HG02970 (cell line): ENCODE measurements around the gene NEDD8.

Experiments
- ATAC-seq: cut with Tn5 transposase; IDR thresholded peaks from one replicate; pipeline ENCODE4 v1.9.1; 2021; ENCODE audit warnings: mild to moderate bottlenecking, moderate library complexity, moderate number of reproducible peaks; ENCODE audit not compliant: unreplicated experiment, low FRiP score

NEDD8 gene

DNA sequence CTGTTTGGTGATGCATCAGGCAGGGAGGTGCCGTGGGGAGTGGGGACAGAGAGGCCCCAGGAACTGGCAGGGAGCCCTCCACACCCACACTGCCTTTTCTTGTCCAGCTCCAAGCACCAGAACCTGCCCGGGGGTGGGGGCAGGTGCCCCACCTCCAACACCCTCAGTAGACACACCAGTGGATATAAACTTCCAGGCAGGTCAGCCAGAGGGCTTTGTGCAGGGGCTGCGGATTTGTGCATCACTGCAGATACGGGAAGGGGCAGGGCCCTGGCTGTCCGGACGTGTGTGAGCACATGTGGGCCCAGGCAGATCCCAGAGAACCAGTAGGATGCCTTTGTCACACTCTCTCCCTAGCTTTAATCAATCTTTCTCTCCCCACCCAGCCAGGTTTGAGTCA is 32.1 kb upstream of the NEDD8 start:
- ATAC-seq, result no peak

- no peak for ATAC-seq
Observed at GRCh38 chr14:24263848-24264247, 31.7 kb upstream of the NEDD8 start.

DNA sequence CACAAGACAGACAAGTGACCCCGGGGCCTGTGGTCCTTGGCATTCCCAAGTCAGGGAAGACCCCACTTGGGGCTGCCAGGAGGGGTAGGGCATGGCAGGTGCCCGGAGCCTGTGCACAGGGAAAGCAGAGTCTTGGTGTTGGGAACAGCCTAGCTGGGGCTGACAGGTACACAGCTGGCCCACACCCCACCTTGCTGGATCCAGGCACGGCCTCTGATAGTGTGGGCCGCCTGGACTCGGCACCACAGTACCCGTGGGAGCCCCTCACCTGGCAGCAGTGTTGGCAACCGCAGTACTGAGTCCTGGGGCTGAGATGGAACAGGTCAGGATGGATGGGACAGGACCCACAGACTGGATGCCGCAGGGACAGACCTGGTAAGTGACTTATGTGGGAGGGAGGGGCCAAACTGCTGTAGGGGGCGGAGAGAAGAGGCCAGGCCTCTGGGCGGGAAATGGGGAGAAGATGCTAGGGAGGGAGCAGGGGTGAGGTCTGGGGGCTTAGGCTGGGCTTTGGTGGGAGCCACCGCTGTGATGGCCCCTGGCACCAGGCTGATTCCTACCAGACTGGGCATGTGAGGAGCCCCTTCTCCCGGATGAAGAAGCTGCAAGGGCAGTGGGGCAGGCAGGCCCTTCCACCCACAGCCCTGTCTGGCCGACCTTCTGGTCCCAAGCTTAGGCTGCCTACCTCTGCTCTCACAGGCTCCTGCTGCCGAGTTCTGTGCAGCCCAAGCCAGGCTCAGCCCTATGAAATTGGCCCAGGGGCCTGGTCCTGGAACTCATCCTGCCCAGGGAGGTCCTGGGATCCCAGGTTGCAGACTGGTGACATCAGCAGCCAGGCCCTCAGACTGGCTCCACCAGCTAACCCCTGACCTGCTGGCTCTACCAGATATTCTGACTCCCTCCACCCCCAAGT is 30.9 kb upstream of the NEDD8 start, which contains the start of gene TGM1:
Gene TGM1 (minus strand): TSS at position 357 of the 913 bp plus-strand sequence. CDS start 825 bp downstream, outside the sequence.
- no peak for ATAC-seq

GRCh38 chr14:24261969-24262327 is 29.8 kb upstream of the NEDD8 start:
- ATAC-seq, result no peak

DNA sequence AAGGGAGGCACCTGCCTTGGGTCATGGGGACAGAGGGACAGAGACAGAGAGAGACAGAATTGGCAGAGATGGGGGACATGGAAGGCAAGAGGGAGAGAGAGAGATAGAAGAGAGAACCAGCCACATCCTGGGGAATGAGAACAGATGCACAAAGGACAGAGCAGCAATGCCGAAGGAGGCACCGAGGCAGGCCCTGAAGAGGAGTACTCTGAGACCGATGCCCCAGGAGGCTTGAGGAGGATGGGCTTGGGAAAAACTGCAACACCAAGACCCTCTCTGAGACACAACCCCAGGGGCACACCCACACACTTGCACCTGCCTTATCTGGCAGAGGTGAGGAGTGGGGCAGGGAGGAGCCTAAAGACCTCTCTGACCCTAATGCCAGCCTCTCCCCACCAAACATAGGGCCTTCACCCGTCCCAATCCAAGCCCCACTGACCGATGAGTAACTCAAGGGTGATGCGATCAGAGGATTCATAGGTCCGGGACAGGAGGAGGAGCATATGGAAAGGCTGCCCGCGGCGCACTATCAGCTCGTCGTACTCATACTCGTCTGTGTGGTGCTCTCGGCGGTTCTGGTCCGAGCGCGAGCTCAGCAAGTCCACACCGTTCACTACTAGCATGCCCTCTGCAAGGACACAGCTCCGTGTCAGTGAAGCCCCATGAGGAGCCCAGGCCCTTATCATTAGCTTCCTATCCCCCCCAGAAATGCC is 29.2 kb upstream of the NEDD8 start:
- ATAC-seq, result no peak

DNA sequence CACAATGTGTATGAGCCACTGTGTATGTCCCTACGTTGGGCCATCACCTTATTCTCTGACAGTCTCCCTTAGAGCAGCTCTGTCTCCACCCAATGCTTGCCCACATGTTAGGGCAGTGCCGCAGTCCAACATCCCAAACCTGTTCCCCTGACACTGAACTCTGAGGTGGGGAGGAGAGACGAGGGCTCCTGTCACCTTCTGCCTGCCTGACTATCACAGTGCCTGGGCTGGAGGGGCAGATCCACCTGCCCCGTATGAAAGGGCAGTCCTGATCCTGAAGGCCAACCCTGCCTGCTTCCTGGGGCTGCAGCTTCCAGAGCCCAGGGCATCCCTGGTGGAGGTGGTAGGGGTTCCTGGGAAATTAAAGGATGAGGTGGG is 28.6 kb upstream of the NEDD8 start:
- no peak for ATAC-seq

- ATAC-seq, result no peak
Observed at GRCh38 chr14:24260026-24260779, 28.0 kb upstream of the NEDD8 start.

DNA sequence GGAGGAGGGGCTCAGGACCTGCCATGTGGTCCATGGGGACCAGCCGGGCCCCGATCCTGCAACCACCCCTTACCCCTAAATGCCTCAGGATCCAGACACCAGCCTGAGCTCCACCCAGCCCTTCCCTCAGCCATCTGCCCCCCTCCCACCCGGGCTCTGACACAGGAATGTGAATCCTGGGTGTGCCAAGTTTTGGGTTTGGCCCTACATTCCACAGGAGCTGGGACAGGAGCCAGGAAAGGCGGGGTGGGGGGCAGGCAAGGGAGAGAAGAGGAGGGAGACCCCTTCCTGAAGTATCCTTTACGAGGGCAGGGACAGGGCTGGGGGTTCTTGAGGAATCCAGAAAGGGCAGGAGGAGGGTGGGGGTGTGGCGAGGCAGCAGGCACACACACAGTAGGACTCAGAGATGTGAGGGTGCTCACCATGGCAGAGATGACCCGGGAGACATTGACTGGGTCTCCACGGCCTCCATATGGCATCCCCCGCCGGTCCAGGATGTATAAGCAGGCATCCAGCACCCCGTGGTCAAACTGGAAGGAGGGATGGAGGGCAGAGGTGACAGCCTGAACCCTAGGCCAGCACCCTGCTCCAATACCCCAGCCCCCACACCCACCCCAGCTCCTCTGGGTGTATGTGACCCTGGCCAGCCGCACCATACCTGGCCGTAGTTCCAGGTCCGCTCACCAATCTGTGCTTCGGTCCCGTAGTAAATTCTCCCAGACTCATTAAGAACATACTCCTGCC is 27.3 kb upstream of the NEDD8 start:
- no peak for ATAC-seq

GRCh38 chr14:24258548-24259265 is 26.5 kb upstream of the NEDD8 start:
- no peak for ATAC-seq

- no peak for ATAC-seq
Observed at GRCh38 chr14:24258119-24258518, 26.0 kb upstream of the NEDD8 start.

DNA sequence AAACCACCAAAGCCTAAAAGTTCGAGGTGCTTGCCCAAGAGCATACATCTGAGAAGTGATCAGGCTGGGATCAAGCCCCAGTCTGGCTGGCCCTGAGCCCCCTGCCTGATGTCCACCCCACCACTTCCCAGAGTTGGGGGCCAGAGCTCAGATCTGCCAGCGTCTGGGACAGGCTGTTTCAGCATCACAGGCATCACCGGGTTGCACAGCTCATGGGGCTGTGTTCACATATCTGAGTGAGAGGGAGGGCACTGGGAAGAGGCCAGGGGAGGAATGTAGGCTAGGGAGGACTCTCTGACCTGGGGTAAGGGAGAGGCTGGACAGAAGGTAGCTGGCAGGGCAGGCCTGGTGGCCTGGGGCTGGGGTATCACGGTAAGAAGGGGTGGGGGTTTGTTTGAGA is 24.8 kb upstream of the NEDD8 start:
- ATAC-seq, result no peak

DNA sequence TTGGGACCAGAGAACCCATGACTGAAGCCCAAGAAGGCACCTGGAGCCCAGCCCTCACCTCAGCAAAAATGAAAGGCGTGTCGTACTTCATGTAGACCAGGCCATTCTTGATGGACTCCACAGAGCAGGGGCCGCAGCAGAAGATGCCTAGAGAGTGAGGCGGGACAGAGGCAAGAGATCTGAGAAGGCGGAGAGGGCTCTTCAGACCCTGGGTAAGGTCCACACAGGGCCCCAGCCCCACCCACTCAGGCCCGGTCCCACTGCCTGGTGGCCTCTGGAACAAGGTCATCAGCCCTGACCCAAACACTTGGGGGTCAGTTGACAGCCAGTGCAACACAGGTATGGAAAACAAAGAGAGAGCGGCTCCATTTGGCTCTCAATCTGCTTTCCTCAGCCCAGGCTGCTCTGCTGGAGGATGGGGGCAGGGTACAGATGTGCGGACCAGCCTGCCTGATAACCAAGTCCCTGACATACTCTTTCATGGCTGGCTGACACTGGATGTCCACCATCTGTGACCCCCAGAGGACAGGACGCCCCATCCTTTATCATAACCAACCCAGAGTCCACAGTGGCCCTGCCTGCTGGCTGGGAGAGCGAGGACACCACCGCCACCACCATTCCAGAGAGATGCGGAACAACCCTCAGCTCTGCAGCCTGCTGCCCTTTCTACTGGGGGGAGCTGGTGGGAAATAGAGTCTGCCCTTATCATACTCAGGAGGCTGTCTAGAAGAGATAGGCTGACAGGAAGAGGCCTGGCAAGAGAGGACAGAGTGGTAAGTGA is 24.0 kb upstream of the NEDD8 start:
- ATAC-seq, result no peak

DNA sequence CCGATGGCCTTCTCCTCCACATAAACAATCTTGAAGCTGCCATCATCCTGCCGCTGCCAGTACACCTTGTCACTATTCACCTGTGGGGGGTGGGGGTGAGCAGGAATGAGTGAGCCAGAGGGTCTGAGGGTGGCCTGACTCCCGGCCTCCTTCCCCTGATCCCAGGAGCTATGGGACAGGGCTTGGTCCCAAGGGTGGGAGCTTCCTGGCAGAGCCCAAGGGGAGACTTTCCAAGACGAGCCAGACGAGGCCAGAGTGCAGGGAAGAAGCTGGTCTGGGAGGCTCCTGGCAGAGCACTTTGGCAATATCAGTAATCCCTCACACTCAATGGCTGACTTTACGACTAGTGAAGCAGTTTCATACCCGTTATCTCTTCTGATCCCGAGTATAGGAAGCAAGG is 23.3 kb upstream of the NEDD8 start:
- no peak for ATAC-seq

GRCh38 chr14:24254630-24255392 is 22.6 kb upstream of the NEDD8 start:
- no peak for ATAC-seq

DNA sequence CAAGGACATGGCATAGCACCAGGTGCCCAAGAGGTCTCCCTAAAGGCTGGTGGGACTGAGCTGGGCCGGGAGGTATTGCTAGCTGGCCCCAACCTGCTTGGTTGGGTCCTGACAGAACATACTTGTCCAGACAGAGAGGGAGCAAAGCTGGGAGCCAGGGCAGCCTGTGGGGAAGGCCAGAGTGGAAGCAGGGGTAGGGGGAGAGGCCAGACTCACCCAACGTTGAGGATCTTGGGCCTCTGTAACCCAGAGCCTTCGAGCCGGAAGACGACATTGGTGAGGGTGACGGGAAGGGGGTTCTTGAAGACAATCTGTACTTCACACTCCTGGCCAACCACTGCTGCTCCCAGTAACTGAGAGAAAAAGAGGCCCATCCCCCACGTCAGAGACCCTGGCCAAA is 21.8 kb upstream of the NEDD8 start:
- no peak for ATAC-seq

DNA sequence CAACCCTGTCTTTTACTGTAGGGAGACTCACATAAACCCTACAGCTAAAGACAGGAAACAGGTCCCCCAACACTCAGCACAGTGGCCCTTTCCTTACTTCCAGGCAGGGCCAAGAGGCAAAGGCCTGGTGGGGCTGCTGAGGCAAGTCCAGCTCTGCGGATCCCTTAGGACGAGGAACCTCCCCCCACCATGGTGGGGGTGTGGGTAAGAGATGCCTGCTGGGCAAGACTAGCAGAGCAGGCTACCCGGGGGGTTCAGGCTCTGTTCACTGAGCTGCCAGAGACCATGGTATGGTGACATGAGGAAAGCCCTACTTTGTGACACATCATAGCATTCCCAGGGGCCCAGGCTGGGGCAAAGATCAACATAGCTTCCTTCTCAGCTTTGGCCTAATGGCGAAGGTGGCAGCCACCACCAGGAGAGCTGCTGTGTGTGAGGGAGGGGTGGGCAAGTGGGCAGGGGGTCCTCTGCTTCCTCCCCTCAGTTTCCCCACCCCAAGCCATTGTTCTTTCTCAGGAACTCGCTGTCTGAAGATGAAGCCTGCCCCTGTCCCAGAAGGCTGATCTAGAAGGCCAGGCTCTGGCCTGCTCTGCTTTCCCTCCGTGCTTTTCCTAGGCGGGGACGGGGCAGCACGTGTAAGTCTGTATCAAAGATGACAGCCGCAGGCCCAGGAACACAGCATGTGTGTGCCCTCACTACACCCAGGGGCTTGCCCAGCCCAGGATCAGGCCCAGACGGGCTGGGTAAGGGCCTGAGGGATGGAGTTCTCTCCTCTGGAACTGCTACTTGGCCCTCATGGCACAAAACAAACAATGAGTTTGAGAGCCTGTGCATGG is 20.3 kb upstream of the NEDD8 start:
- ATAC-seq, result no peak

- no peak for ATAC-seq
Observed at GRCh38 chr14:24251880-24252288, 19.7 kb upstream of the NEDD8 start.
